Kidney epithelial cell (primary cell): Measurements from ENCODE around the gene PROZ. TPM values are rescaled to one million over a fixed set of nuclear protein-coding genes. Genes with fewer than 3 reads are reported as not detected.

ENCODE experiments used
- DNase-seq: peaks from one replicate; pipeline ENCODE4 v3.0.0-alpha.2; 2010; ENCODE audit warnings: low read depth
- H3K27me3 ChIP-seq: 2 replicates; pipeline ENCODE4 v1.6.0; 2011; ENCODE audit warnings: low read length; ENCODE audit not compliant: control insufficient read depth, insufficient read depth
- H3K36me3 ChIP-seq: 2 replicates; pipeline ENCODE4 v1.5.1; 2011; ENCODE audit warnings: low read length; ENCODE audit not compliant: control insufficient read depth, insufficient read depth
- H3K4me3 ChIP-seq: 2 replicates; pipeline ENCODE4 v1.5.1; 2011; ENCODE audit warnings: low read depth, mild to moderate bottlenecking, control low read depth, low read length
- CTCF ChIP-seq: IDR thresholded peaks from 2 replicates; pipeline ENCODE4 v1.5.1; 2011; ENCODE audit warnings: mild to moderate bottlenecking, moderate library complexity, low read length, control low read depth, inconsistent platforms; ENCODE audit not compliant: insufficient read depth, poor library complexity, severe bottlenecking
- total RNA-seq: library from RNA; depleted of rRNA; stranded (reverse); fragments of >200 nt; gene quantifications from 2 replicates; pipeline ENCODE4 v1.2.3, GENCODE V29; 2015

PROZ gene
- total RNA-seq, 1 donor from 2014 or later, result not detected

- Histone ChIP-seq H3K27me3 (no peaks in the 10 kb centered on the region), H3K36me3 (no peaks in the 10 kb centered on the region), H3K4me3 (no peak overlapping the region)
- TF ChIP-seq CTCF, result no peak
- DNase-seq, result no peak
Measured at GRCh38 chr13:113202912-113203311, 44.5 kb downstream of the PROZ start.

- H3K4me3 ChIP-seq, result no peak overlapping the region
- no peak for TF ChIP-seq CTCF
- H3K27me3 ChIP-seq, result no peaks in the 10 kb centered on the region
- no peak for DNase-seq
- H3K36me3 ChIP-seq, result no peaks in the 10 kb centered on the region
Measured at GRCh38 chr13:113203507-113204377, 45.3 kb downstream of the PROZ start.

GRCh38 chr13:113204378-113204734 lies 45.9 kb downstream of the PROZ start:
- Histone ChIP-seq H3K4me3 (no peak overlapping the region), H3K36me3 (no peaks in the 10 kb centered on the region), H3K27me3 (no peaks in the 10 kb centered on the region)
- TF ChIP-seq CTCF, result no peak
- DNase-seq, result no peak

GRCh38 chr13:113205428-113205931 lies 47.0 kb downstream of the PROZ start:
- DNase-seq, result no peak
- H3K4me3 ChIP-seq, result no peak overlapping the region
- TF ChIP-seq CTCF, result no peak
- no peaks in the 10 kb centered on the region for H3K36me3 ChIP-seq
- H3K27me3 ChIP-seq, result no peaks in the 10 kb centered on the region

- DNase-seq, result no peak
- Histone ChIP-seq H3K27me3 (no peaks in the 10 kb centered on the region), H3K4me3 (peak overlapping the region; percentile 93), H3K36me3 (no peaks in the 10 kb centered on the region)
- TF ChIP-seq CTCF, result no peak
Measured at GRCh38 chr13:113207460-113207859, 49.0 kb downstream of the PROZ start.

GRCh38 chr13:113207890-113208420 lies 49.5 kb downstream of the PROZ start:
- Histone ChIP-seq H3K36me3 (no peaks in the 10 kb centered on the region), H3K27me3 (no peaks in the 10 kb centered on the region), H3K4me3 (peak overlapping the region; percentile 93)
- DNase-seq, result no peak
- TF ChIP-seq CTCF, result no peak
